GM21786 (cell line): ENCODE measurements around the gene RNF26.

Experiments used
- ATAC-seq: cut with Tn5 transposase; IDR thresholded peaks from one replicate; pipeline ENCODE4 v1.9.1; 2021; ENCODE audit not compliant: unreplicated experiment

The RNF26 gene

GRCh38 chr11:119334174-119334930 lies at the start of gene RNF26:
Gene RNF26, plus strand, starts transcription at chr11:119334527. Its CDS starts 596 bp downstream, at chr11:119335123.
- ATAC-seq, result peak; percentile 87

GRCh38 chr11:119285431-119285830 lies 48.9 kb upstream of the RNF26 start:
- ATAC-seq, result no peak

GRCh38 chr11:119288219-119288618 lies 46.1 kb upstream of the RNF26 start:
- ATAC-seq, result no peak

DNA sequence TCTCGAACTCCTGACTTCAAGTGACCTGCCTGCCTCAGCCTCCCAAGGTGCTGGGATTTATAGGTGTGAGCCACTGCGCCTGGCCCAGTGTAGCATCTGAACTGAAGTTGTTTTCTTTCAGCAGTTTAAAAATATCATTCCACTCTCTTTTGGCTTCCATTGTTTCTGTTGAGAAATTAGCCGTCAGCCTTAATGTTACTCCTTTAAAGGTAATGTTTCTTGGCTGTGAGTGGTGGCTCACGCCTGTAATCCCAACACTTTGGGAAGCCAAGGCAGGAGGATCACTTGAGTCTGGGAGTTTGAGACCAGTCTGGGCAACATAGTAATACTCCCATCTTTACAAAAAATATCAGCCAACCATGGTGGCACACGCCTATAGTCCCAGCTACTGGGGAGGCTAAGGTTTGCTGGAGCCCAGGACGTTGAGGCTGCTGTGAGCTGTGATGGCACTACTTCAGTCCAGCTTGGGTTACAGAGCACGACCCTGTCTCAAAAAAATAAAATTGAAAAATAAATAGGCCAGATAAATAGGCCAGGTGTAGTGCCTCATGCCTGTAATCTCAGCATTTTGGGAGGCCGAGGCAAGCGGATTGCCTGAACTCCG lies 43.3 kb upstream of the RNF26 start:
- ATAC-seq, result no peak

- no peak for ATAC-seq
Measured at GRCh38 chr11:119293461-119293860, 40.9 kb upstream of the RNF26 start.

- ATAC-seq, result no peak
Measured at GRCh38 chr11:119295178-119295577, 39.1 kb upstream of the RNF26 start.

DNA sequence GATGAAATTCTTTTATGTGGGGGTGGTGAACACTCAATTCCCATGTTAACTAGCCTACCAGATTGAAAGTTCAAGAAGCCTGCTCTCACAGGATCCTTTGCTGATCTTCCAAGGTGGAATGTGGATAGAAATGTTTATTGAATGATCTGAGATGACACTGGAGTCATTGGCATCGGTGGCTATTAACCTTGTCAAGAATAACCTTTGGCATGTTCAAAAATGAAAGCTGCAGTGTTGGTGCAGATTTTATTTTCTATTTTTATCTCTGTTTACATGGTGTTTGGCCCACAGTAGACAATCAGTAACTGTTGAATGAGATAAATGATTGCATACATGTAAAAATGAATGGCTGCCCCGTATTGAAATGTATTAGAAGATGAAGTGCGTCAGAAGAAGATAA lies 36.4 kb upstream of the RNF26 start:
- ATAC-seq, result no peak

GRCh38 chr11:119298726-119299125 lies 35.6 kb upstream of the RNF26 start:
- no peak for ATAC-seq

GRCh38 chr11:119299416-119299815 lies 34.9 kb upstream of the RNF26 start:
- no peak for ATAC-seq

- no peak for ATAC-seq
Measured at GRCh38 chr11:119300198-119300964, 33.9 kb upstream of the RNF26 start.

- ATAC-seq, result no peak
Measured at GRCh38 chr11:119303227-119303718, 31.1 kb upstream of the RNF26 start.

DNA sequence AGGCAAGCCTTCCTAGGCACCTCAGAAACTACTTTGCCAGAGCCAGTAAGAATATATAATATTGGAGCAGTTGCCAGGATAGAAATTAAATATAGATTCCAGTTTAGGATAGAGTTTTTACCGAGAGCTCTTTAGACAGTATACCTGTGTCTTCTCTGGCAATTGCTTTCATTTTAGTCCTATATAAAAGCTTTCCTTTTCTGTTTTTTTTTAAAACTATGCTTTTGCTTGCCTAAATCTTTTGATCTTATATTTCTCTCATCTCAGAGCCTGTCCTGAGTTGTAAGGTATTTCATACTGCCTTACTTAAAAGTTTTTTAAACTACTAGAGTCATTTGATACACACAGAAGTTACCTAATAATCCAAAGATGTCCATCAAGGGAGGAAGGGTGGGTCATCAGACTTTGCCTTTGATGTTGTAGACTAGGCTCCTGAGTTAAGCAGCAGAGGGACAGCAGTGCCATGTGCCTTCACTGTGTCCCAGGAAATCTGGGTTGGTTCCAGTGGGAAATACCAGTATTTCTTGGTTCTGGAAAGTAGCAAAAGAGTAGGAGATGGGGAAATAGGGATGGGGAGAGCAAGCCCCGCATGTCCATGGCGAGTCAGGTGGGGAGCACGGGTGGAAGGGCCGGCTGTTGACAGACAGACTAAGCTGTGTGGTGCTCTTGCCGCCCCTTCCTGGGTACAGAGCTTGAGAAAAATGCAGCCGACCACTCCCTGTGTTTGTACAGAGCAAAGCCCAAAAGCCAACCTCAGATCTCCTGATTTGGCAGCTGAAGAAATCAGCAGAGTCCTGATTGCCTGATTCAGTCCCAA lies 28.6 kb upstream of the RNF26 start:
- ATAC-seq, result no peak

- ATAC-seq, result no peak
Measured at GRCh38 chr11:119306373-119306890, 27.9 kb upstream of the RNF26 start.

DNA sequence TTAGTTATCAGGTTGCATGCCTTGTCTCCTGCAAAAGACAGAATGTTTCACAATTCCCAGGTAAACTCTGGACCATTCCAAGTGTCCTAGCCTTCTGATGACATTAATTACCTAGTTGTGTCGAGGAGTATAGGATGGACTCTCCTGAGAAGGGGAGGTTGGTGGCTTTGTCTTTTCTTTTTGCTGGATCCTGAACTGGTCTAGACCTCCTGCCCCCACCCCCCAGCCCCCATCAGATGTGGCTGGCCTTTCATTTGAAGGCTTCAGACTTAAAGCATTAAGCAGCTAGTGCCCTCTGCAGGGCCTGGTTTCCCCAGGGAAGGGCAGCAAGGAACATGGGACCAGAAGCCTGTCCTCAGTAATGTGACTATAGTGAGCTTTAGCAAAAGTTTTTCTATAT lies 27.1 kb upstream of the RNF26 start:
- no peak for ATAC-seq

GRCh38 chr11:119307974-119308373 lies 26.4 kb upstream of the RNF26 start:
- no peak for ATAC-seq

DNA sequence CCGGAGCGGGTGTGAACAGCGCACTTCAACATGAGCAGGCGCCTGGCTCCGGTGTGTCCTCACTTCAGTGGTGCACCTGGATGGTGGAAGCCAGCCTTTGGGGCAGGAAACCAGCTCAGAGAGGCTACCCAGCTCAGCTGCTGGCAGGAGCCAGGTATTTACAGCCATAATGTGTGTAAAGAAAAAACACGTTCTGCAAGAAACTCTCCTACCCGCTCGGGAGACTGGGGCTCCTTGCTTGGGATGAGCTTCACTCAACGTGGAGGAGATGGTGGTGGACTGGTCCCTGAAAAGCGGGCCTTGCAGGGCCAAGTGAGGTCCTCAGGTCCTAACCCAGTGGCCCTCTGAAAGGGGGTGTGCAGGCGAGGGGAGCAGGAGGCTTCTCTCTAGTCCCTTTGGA lies 24.9 kb upstream of the RNF26 start:
- no peak for ATAC-seq

DNA sequence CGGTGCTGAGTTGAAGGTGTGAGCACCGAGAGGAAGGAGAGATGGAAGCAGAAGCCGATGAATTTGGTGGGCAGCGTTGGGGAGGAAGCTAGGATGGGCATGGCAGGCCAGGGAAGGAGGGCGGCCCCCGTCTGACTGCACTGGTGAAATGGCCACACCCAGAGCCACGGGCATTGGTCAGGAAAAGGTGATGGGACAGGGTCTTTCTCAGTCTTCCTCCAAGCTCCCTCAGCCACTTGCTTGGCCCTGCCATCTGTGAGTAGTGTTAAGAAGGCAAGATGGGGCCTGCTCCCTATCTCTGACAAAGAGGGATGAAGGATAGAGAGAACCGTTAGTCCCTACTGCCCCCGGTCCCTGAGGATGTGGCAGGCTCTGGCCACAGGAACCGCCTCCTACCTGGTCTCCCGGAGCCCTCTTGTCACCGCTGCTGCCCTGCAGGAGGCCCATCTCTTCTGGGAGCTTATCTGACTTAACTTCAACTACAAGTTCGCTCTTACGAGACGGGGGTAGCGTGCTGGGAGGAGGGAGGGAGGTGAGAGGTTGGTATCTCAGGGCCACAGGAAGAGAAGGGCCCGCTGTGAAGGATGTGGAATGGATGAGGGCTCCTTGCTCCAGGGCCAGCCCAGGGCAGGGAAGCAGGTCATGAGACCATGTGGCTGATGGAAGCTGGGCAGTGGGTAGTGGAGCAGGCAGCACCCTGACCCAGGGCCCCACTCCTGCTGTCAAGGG lies 24.2 kb upstream of the RNF26 start:
- ATAC-seq, result no peak

GRCh38 chr11:119310682-119311052 lies 23.7 kb upstream of the RNF26 start:
- ATAC-seq, result no peak

DNA sequence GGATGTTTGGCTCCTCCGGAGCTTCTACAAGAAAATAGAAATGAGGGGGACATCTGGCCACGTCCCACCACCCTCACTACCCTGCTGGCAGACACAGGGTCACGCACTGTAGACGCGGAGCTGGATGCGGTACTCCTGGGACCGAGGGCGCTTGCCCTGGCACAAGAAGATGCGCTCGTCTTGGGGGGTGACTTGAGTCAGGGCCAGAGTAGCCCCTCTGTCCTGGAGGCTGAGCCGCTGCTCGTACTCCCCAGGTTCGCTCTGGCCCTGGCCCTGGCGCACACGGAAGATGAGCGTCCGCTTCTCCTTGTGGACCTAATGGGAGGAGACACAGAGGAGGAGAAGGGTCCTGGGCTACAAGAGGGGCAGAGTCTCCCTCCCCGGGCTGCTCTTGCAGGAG lies 19.6 kb upstream of the RNF26 start:
- no peak for ATAC-seq
